Keratinocyte (primary cell): ENCODE measurements around the gene RYR2.

ENCODE experiments used
- EZH2 ChIP-seq: IDR thresholded peaks from one replicate; pipeline ENCODE4 v1.6.1; 2012; ENCODE audit warnings: inconsistent platforms, mild to moderate bottlenecking, low read length, moderate library complexity
- TF ChIP-seq, protein P1 (sequence below), 3 experiments: IDR thresholded peaks in 1 of 3; conservative IDR thresholded peaks in 1 of 3; optimal IDR thresholded peaks in 1 of 3; 2 replicates in 2 of 3; 3 replicates in 1 of 3; pipeline versions ENCODE3 to v1.5.1; 2011; ENCODE audit warnings: low read length in 3 of 3, mild to moderate bottlenecking in 3 of 3, moderate library complexity in 2 of 3, control low read depth in 1 of 3, inconsistent platforms in 1 of 3; ENCODE audit not compliant: insufficient read depth in 2 of 3; ENCODE audit errors: extremely low read depth in 1 of 3

DNA sequence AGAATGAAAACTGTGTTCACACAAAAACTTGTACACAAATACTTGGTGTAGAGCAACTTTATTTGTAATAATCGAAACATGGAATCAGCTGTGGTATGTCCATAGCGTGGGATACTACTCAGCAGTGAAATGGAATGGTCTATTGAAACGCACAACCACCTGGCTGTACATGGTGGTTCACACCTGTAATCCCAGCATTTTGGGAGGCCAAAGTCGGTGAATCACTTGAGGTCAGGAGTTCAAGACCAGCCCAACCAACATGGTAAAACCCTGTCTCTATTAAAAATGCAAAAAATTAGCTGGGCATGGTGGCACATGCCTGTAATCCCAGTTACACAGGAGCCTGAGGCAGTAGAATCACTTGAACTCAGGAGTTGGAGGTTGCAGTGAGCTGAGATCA is 356.8 kb downstream of the RYR2 start:
- TF ChIP-seq, protein P1, sequence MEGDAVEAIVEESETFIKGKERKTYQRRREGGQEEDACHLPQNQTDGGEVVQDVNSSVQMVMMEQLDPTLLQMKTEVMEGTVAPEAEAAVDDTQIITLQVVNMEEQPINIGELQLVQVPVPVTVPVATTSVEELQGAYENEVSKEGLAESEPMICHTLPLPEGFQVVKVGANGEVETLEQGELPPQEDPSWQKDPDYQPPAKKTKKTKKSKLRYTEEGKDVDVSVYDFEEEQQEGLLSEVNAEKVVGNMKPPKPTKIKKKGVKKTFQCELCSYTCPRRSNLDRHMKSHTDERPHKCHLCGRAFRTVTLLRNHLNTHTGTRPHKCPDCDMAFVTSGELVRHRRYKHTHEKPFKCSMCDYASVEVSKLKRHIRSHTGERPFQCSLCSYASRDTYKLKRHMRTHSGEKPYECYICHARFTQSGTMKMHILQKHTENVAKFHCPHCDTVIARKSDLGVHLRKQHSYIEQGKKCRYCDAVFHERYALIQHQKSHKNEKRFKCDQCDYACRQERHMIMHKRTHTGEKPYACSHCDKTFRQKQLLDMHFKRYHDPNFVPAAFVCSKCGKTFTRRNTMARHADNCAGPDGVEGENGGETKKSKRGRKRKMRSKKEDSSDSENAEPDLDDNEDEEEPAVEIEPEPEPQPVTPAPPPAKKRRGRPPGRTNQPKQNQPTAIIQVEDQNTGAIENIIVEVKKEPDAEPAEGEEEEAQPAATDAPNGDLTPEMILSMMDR (optimal IDR thresholded peaks at IDR 0.05 in 1 of 3, IDR thresholded peaks at IDR 0.05 in 1 of 3, conservative IDR thresholded peaks at IDR 0.05 in 1 of 3; ENCODE audit: extremely low read depth in 1 of 3, insufficient read depth in 2 of 3, low read length in 3 of 3) = no peak
- no peak for TF ChIP-seq EZH2
